ENCODE results near the gene PHYHD1. TPM values are rescaled to one million over a fixed set of nuclear protein-coding genes. Genes with fewer than 3 reads are reported as not detected.

Gene PHYHD1
- polyA plus RNA-seq, 5 donors: 33.0 to 48.7 (median 41.8) TPM

DNA sequence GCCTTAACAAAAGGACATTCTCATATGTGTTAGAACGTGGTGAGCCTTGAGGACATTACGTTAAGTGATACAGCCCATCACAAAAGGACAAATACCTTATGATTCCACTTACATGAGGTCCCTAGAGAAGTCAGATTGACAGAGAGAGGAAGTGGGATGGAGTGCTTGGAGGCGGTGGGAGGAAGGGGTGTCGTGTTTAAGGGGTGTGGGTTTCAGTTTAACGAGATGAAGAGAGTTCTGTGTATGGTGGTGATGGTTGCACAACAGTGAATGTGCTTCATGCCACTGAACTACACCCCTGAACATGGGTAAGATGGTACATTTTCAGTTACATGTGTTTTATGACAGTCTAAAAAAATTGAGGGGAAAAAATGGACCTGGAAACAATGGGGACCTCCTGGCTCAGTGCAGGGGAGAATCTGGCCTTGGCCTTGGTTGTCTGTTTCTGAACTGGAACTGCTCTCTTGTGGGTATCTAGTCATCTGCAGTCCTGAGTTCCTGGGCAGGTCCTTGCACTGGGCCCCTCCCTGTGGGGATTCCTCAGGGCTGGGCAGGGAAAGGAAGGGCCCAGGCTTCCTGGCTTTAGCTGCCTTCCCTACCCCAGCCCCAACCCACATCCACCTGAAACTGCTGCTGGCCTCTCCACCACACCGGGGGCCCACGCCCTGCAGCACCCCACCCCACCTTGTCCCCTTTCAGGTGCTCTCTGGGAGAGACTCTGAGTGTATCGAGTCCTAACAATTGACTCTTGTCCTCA lies 21.0 kb upstream of the PHYHD1 start:
- DNase-seq: no peak

DNA sequence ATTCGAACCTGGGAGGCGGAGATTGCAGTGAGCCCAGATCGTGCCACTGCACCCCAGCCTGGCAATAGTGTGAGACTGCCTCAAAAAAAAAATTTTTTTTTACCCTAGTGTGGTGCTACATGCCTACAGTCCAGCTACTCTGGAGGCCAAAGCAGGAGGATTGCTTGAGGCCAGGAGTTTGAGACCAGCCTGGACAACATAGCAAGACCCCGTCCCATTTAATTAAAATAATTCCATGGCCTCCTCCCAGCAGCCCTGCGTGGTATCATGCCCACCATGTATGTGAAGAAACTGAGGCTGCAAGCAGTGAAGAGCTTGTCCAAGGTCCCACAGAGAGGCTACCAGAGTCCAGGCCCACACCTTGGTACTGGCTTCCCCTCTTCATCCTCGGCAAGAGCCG lies 19.4 kb upstream of the PHYHD1 start:
- DNase-seq: no peak

GRCh38 chr9:128901822-128902221 lies 19.0 kb upstream of the PHYHD1 start:
- DNase-seq: no peak

DNA sequence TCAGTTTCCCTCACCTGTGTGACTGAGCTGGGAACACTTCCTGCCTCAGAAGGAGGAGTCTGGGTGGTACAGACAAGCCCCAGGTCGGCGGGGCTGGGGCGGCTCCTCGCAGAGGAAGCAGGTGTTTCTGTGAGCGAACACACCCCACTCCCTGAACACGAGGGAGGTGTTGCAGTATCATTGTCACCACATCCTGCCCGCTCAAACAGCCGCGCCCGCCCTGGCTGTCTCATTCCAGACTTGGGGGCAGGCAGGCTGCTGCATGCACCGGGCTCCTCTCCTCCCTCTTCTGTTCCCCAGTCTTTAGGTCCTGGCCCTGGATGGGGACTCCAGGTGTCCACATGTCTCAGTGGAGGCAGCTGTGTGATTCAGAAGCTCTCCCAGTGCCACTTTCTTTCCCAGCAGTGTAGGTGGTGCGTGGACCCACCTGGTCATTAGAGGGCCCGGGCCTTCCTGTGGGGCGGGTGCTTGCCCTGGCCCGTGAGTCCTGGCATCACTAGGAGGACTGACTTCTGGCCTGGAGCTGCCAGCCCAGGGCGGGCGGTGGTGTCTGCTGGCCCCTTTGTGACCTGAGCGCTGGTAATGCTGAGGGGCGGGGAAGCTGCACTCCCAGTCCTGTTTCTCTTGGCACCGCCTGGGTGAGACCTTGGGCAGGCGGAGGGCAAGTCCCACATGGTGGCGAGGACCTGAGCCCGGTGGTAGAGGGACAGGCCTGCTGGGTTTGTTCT lies 18.3 kb upstream of the PHYHD1 start:
- no peak for DNase-seq

DNA sequence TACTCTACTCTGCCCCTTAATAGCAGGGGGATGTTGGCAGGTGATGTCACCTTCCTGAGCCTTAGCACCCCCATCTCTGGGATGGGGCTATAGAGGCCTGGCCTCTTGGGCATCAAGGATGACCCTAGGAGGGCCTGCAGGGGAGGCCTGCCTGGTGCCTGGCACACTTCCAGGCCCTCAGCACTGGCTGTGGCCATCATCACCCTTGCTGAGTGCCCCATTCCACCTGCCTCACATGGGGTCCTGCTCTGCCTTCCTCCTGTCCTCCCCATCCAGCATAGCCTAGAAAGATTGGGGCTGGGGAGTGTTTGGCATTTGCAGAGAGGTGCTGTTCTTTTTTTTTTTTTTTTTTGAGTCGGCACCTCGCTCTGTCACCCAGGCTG lies 17.7 kb upstream of the PHYHD1 start:
- no peak for DNase-seq

- DNase-seq: no peak
These were observed 16.7 kb upstream of the PHYHD1 start for GRCh38 chr9:128903871-128904620.

GRCh38 chr9:128905964-128906363 lies 14.8 kb upstream of the PHYHD1 start:
- DNase-seq: no peak

GRCh38 chr9:128906741-128907140 lies 14.0 kb upstream of the PHYHD1 start:
- DNase-seq: no peak

DNA sequence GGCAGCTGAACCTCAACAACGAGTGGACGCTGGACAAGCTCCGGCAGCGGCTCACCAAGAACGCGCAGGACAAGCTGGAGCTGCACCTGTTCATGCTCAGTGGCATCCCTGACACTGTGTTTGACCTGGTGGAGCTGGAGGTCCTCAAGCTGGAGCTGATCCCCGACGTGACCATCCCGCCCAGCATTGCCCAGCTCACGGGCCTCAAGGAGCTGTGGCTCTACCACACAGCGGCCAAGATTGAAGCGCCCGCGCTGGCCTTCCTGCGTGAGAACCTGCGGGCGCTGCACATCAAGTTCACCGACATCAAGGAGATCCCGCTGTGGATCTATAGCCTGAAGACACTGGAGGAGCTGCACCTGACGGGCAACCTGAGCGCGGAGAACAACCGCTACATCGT lies 12.4 kb upstream of the PHYHD1 start:
- no peak for DNase-seq

GRCh38 chr9:128909859-128910258 lies 10.9 kb upstream of the PHYHD1 start:
- no peak for DNase-seq

DNA sequence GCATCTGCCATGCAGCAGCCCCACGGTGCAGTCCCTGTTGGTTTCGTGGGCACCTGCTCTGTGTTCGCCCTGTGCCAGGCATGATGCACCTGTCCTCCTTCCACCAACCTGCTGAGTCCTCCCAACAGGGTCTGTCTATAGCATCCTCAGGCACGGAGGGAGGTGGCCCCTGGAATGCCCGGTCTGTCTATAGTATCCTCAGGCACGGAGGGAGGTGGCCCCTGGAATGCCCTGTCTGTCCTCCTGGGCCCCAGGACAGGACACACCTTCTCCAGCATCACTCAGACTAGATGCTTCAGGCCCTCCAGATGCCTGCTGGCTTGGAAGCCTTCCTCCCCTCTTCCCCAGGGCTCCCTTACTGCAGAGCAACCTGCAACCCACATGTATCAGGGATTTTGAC lies 9.9 kb upstream of the PHYHD1 start:
- no peak for DNase-seq

DNA sequence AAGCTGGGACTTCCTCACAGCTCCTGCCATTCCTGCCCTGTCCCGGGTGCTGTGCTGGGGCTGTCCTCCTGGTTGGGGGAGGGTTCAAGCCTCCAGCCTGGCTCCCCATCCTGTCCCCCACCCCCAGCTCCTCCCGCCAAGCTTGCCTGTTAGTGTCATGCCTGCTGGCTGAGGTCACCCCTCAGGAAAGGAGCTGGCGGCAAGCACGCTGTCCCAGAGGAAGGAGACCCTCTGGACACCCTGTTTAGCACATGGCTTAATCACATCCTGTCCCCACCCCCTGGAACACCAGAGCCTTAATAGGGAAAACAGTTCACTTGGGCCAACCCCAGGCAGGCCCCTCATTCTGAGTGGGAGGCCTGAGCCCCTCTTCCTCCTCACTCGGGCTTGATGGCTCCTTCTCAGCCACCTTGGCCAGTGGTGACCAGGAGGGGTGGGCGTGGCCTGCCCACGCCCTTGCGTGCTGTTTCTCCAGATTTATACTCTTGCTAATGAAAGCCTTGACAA lies 9.2 kb upstream of the PHYHD1 start:
- DNase-seq: no peak

DNA sequence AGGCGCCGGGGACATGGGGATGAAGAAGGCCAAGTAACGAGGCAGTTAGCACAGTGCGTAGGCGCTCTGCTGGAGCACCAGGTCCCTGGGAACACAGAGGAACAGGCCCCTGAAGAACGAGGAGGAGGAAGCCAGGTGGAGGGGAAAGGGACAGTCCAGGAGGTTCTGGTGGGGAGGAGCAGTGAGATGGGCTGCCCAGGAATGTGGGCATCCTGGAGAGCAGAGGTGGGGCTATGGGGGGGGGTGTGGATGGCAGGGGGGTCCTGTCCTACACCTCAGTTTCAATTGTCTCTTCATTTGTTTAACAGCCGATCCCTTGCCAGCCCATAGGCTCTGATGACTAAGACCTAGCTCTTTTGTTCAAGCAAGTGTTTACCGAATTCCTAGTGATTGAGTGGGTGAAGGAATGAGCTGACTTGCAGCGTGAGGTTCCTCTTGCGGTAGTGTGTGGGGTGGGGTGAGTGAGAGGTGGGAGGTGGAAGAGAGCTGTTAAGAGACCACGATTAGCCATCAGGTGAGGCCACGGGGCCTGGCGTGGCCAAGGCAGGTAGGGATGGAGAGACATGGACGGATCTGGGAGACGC lies 8.4 kb upstream of the PHYHD1 start:
- DNase-seq: no peak

DNA sequence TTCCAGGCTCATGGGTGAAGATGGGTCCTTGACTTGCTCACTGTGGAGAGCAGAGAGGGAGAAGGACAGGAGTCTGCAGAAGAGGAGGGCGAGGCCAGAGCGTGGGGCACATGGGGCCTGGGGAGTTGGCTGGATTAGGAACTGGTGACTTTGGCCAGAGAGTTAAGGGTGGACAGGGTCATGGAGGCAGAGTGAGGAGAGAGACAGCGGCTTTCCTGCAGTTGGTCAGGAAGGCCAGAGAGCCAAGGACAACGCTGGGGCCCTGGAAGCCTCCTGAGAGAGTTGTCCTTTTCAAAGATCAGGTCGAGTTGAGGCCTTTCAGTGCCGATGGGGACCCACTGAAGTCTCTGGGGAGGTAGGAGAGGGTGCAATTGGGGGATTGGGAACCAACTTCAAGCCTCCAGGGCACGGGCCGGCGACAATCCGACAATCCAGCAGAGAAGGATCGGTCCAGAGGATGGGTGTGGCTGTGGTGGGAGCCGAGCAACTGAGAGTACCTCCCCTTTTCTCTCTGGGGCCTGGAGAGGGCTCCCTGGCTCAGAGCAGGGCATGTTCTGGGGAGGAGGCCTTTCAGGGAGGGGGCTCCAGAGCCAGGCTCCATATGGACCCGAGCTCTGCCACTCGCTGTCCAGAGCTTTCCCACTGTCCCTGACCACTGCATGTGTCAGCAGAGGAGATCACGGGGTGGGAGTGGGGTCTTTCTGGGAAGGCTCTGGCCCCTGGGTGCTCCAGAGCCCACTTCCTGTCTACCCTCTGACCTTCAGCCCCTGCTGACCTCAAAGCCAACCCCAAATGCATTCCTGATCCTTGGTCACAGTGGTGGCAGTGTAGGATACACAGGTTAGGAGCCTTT lies 7.5 kb upstream of the PHYHD1 start:
- no peak for DNase-seq

DNA sequence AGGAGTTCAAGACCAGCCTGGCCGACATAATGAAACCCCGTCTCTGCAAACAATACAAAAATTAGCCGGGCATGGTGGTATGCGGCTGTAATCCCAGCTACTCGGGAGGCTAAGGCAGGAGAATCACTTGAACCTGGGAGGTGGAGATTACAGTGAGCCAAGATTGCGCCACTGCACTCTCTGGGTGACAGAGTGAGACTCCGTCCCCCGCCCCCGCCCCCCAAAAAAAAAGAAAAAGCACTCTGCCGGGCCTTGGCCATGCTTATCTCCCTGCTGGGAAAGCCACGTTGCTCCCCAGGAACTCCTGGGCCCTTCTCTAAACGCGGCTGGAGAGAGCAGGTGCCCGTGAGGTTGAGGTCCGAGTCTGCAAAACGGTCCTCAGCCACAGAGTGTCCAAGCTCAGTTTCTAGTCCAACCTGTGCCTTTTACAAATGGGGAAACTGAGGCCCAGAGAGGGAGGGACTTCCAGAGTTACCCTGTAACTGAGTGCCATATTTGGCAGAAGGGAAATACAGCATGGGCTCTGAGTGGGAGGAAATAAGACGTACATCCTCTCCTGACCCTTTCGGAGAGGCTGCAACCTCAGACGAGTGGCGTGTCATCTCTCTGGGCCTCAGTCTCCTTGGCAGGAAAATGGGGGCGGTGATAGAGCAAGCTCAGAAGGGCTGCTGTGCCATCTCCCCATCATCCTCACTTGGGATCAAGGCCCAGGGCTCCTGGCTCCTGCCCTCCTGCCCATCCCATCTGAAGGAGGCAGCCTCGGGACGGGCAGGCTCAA lies 6.6 kb upstream of the PHYHD1 start:
- DNase-seq: no peak

GRCh38 chr9:128916204-128916603 lies 4.6 kb upstream of the PHYHD1 start:
- no peak for DNase-seq

GRCh38 chr9:128916745-128917144 lies 4.0 kb upstream of the PHYHD1 start:
- DNase-seq: no peak

DNA sequence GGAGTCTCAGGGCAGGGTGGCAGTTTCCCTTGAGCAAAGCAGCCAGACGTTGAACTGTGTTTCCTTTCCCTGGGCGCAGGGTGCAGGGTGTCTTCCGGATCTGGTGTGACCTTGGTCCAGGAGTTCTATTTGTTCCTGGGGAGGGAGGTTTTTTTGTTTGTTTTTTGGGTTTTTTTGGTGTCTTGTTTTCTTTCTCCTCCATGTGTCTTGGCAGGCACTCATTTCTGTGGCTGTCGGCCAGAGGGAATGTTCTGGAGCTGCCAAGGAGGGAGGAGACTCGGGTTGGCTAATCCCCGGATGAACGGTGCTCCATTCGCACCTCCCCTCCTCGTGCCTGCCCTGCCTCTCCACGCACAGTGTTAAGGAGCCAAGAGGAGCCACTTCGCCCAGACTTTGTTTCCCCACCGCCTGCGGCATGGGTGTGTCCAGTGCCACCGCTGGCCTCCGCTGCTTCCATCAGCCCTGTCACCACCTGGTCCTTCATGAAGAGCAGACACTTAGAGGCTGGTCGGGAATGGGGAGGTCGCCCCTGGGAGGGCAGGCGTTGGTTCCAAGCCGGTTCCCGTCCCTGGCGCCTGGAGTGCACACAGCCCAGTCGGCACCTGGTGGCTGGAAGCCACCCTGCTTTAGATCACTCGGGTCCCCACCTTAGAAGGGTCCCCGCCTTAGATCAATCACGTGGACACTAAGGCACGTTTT lies 3.5 kb upstream of the PHYHD1 start:
- DNase-seq: peak; percentile 76 to 80

GRCh38 chr9:128918921-128919320 lies 1.9 kb upstream of the PHYHD1 start:
- no peak for DNase-seq

All from right lung (tissue), 5 donors.